MCF 10A (cell line): Measurements from ENCODE around the gene COG6. TPM values are rescaled to one million over a fixed set of nuclear protein-coding genes. Genes with fewer than 3 reads are reported as not detected.

ENCODE experiments used
- BruUV-seq: library from RNA; stranded (reverse); fragments of 400-500 nt; replicated peaks from 2 replicates; lab custom pipeline; 2021; lab: Mats Ljungman, UMichigan
- CTCF ChIA-PET: fragments of 300-600 bp; sonication (Branson Sonifier 250); formaldehyde crosslinking; extraction: SDS; loops from one replicate; lab custom pipeline; 2021; ENCODE audit warnings: antibody characterized with exemption, inconsistent platforms; lab: Yijun Ruan, JAX
- POLR2A ChIA-PET: fragments of 300-600, 350-650 bp; sonication (Branson Sonifier 250); formaldehyde crosslinking; extraction: SDS; loops from one replicate; lab custom pipeline; 2020; ENCODE audit warnings: antibody characterized with exemption, inconsistent platforms; lab: Yijun Ruan, JAX
- DNase-seq: peaks from one replicate; pipeline ENCODE4 v3.0.0-alpha.2; 2018; ENCODE audit not compliant: unreplicated experiment
- H3K27ac Mint-ChIP-seq: one replicate; pipeline ENCODE4 v1.8.0; 2022; ENCODE audit warnings: mild to moderate bottlenecking, low read depth, mixed read lengths; ENCODE audit not compliant: unreplicated experiment
- H3K27me3 Mint-ChIP-seq: one replicate; pipeline ENCODE4 v1.8.0; 2022; ENCODE audit warnings: mixed read lengths; ENCODE audit not compliant: insufficient read depth, unreplicated experiment
- H3K36me3 Mint-ChIP-seq: one replicate; pipeline ENCODE4 v1.8.0; 2022; ENCODE audit warnings: mild to moderate bottlenecking, moderate library complexity, mixed read lengths; ENCODE audit not compliant: insufficient read depth, unreplicated experiment
- H3K4me1 Mint-ChIP-seq: one replicate; pipeline ENCODE4 v1.8.0; 2022; ENCODE audit warnings: mixed read lengths; ENCODE audit not compliant: insufficient read depth, unreplicated experiment
- H3K4me3 Mint-ChIP-seq: one replicate; pipeline ENCODE4 v1.8.0; 2022; ENCODE audit warnings: mild to moderate bottlenecking, moderate library complexity, mixed read lengths; ENCODE audit not compliant: unreplicated experiment
- H3K9me3 Mint-ChIP-seq: one replicate; pipeline ENCODE4 v1.8.0; 2022; ENCODE audit warnings: mixed read lengths; ENCODE audit not compliant: unreplicated experiment
- CTCF ChIP-seq: fragments of 200-600 bp; IDR thresholded peaks from one replicate; pipeline ENCODE4 v1.8.0; 2022; ENCODE audit warnings: antibody characterized with exemption, mild to moderate bottlenecking; ENCODE audit not compliant: unreplicated experiment
- intact Hi-C: fragments of 100-400 bp; cut with micrococcal nuclease; formaldehyde crosslinking; loops from 2 replicates; pipeline ENCODE4 v1.14.1; 2022
- microRNA-seq: library from miRNA; unstranded; fragments of <30 nt; microRNA quantifications from one replicate; pipeline ENCODE4 v1.2.0, GENCODE V29; 2022
- total RNA-seq: library from RNA; stranded (reverse); gene quantifications from 2 replicates; pipeline ENCODE4 v1.2.3, GENCODE V29; 2022

The COG6 gene
- total RNA-seq, 1 experiment from 2014 or later = 28.8 TPM

- no peaks in the 10 kb centered on the region for H3K36me3 Mint-ChIP-seq
- peaks cover 13% of the 10 kb centered on the region for H3K9me3 Mint-ChIP-seq
- no TSS peak for BruUV-seq
- ChIA-PET POLR2A (no interaction called here), CTCF (no interaction called here)
- DNase-seq = no peak
- peaks cover 6% of the 10 kb centered on the region for H3K4me1 Mint-ChIP-seq
- no peaks in the 10 kb centered on the region for H3K27me3 Mint-ChIP-seq
- no peak overlapping the region for H3K27ac Mint-ChIP-seq
- no peak for TF ChIP-seq CTCF
- H3K4me3 Mint-ChIP-seq = no peak overlapping the region
- intact Hi-C loops = loop anchor here (10.0 kb wide), 1 partner anchor 278 kb away; no protein-coding TSS in a partner anchor
These were observed 131.6 kb downstream of the COG6 start for GRCh38 chr13:39787086-39787487.

- ChIA-PET CTCF (no interaction called here), POLR2A (no interaction called here)
- BruUV-seq = no TSS peak
- no peaks in the 10 kb centered on the region for H3K36me3 Mint-ChIP-seq
- H3K27ac Mint-ChIP-seq = no peak overlapping the region
- no peak for TF ChIP-seq CTCF
- intact Hi-C loops = loop anchor here (10.0 kb wide), 1 partner anchor 277 kb away; no protein-coding TSS in a partner anchor
- peaks cover 13% of the 10 kb centered on the region for H3K9me3 Mint-ChIP-seq
- H3K27me3 Mint-ChIP-seq = no peaks in the 10 kb centered on the region
- no peak for DNase-seq
- peaks cover 6% of the 10 kb centered on the region for H3K4me1 Mint-ChIP-seq
- no peak overlapping the region for H3K4me3 Mint-ChIP-seq
These were observed 132.6 kb downstream of the COG6 start for GRCh38 chr13:39788102-39788501.

- no peak overlapping the region for H3K4me3 Mint-ChIP-seq
- TF ChIP-seq CTCF = no peak
- ChIA-PET POLR2A (no interaction called here), CTCF (no interaction called here)
- DNase-seq = no peak
- no peak overlapping the region for H3K27ac Mint-ChIP-seq
- no peaks in the 10 kb centered on the region for H3K36me3 Mint-ChIP-seq
- no peaks in the 10 kb centered on the region for H3K27me3 Mint-ChIP-seq
- H3K9me3 Mint-ChIP-seq = peaks cover 13% of the 10 kb centered on the region
- intact Hi-C loops = loop anchor here (10.0 kb wide), 1 partner anchor 275 kb away; no protein-coding TSS in a partner anchor
- peaks cover 4% of the 10 kb centered on the region for H3K4me1 Mint-ChIP-seq
- no TSS peak for BruUV-seq
These were observed 134.0 kb downstream of the COG6 start for GRCh38 chr13:39789451-39789850.

Small RNAs within 50 kb of the gene (microRNA-seq; reads per million reads assigned to microRNA genes)
- gene MIR4305 = not detected

Other genes with a start within 250 kb of the COG6 start
- 8.9 and 9.8 TPM in 2 replicates for gene LHFPL6, start 52.5 kb upstream of the COG6 start, total RNA-seq